SU-DHL-6 (cell line): ENCODE measurements around the gene DHX58.

Experiments
- CTCF ChIP-seq: fragments of 200-600 bp; sonication (generic); IDR thresholded peaks from one replicate; pipeline ENCODE4 v1.5.1; 2017; ENCODE audit warnings: antibody characterized with exemption, mild to moderate bottlenecking, low read length, moderate library complexity; ENCODE audit not compliant: insufficient read depth, poor library complexity, severe bottlenecking
- EZH2phosphoT487 ChIP-seq: fragments of 200-600 bp; sonication (generic), shearing (Covaris generic); conservative IDR thresholded peaks from 2 replicates; pipeline ENCODE4 v1.6.1; 2018; ENCODE audit warnings: mild to moderate bottlenecking, antibody characterized with exemption, low read length, moderate library complexity, mixed read lengths

- TF ChIP-seq EZH2phosphoT487 (no peak), CTCF (no peak)
Observed at GRCh38 chr17:42103221-42103954, 9.1 kb downstream of the DHX58 start.
